CD4-positive, alpha-beta T cell (primary cell): ENCODE results near the gene CDKN2C. TPM values are rescaled to one million over a fixed set of nuclear protein-coding genes. Genes with fewer than 3 reads are reported as not detected.
"Not testable (repeated sequence)": the region's sequence is repeated elsewhere in the genome, so short reads cannot be mapped to it uniquely, and the experiment has no call there.

Experiments
- ATAC-seq: fragments of 200-7000 bp; cut with Tn5 transposase; one replicate; pipeline ENCODE4 v1.10.0; 2022; ENCODE audit warnings: mild to moderate bottlenecking; ENCODE audit not compliant: poor library complexity
- CTCF ChIA-PET: fragments of 350-600 bp; sonication (Branson Sonifier 250); formaldehyde crosslinking; loops from one replicate; lab custom pipeline; 2021; ENCODE audit warnings: antibody characterized with exemption, inconsistent platforms; lab: Charles Lee
- POLR2A ChIA-PET: fragments of 350-600 bp; sonication (Branson Sonifier 250); formaldehyde crosslinking; loops from one replicate; lab custom pipeline; 2021; ENCODE audit warnings: antibody characterized with exemption, inconsistent platforms; lab: Charles Lee
- DNase-seq, 14 experiments: peaks; one replicate each; pipeline ENCODE4 v3.0.0-alpha.2; 2013 to 2020; ENCODE audit warnings: mixed read lengths in 2 of 14
- H3K27ac ChIP-seq, 2 donors: one replicate each; pipeline versions ENCODE4 v1.5.1 to v1.7.0; 2013; ENCODE audit warnings: low read length in 2 of 2, low read depth in 1 of 2, mild to moderate bottlenecking in 1 of 2
- H3K27me3 ChIP-seq, 2 experiments: 1 replicate in 1 of 2; 2 replicates in 1 of 2; pipeline versions ENCODE4 v1.6.1 to v1.7.0; 2013; ENCODE audit warnings: low read length in 2 of 2, control low read depth in 1 of 2, mild to moderate bottlenecking in 1 of 2, moderate library complexity in 1 of 2; ENCODE audit not compliant: insufficient read depth in 2 of 2, control insufficient read depth in 1 of 2
- H3K36me3 ChIP-seq: one replicate; pipeline ENCODE4 v1.6.1; 2013; ENCODE audit warnings: low read length, control low read depth; ENCODE audit not compliant: insufficient read depth
- H3K4me1 ChIP-seq: one replicate; pipeline ENCODE4 v1.6.1; 2013; ENCODE audit warnings: low read length, control low read depth; ENCODE audit not compliant: insufficient read depth
- H3K4me3 ChIP-seq: one replicate; pipeline ENCODE4 v1.5.1; 2013; ENCODE audit warnings: mild to moderate bottlenecking, low read length, moderate library complexity
- H3K9me3 ChIP-seq, 2 experiments: 1 replicate in 1 of 2; 2 replicates in 1 of 2; pipeline versions ENCODE4 v1.6.1 to v1.7.0; 2013; ENCODE audit warnings: low read length in 2 of 2, mild to moderate bottlenecking in 2 of 2, control low read depth in 1 of 2, moderate library complexity in 1 of 2; ENCODE audit not compliant: control insufficient read depth in 1 of 2, insufficient read depth in 1 of 2
- H3K27ac Mint-ChIP-seq: one replicate; pipeline ENCODE4 v1.8.0; 2020; ENCODE audit warnings: mixed read lengths
- H3K27me3 Mint-ChIP-seq: one replicate; pipeline ENCODE4 v1.8.0; 2021; ENCODE audit warnings: mixed read lengths
- H3K36me3 Mint-ChIP-seq: one replicate; pipeline ENCODE4 v1.8.0; 2021; ENCODE audit warnings: low read depth, mixed read lengths
- H3K4me1 Mint-ChIP-seq: one replicate; pipeline ENCODE4 v1.8.0; 2021; ENCODE audit warnings: low read depth, mixed read lengths
- H3K4me3 Mint-ChIP-seq: one replicate; pipeline ENCODE4 v1.8.0; 2020; ENCODE audit warnings: mild to moderate bottlenecking, mixed read lengths
- H3K9me3 Mint-ChIP-seq: one replicate; pipeline ENCODE4 v1.8.0; 2020; ENCODE audit warnings: mixed read lengths
- intact Hi-C, 2 experiments: fragments of 100-400 bp; cut with DNase I in 1 of 2; cut with micrococcal nuclease in 1 of 2; formaldehyde crosslinking; loops; one replicate each; pipeline versions ENCODE4 v1.15.1 to v1.9.0; 2023 to 2025; cut with DNase I, micrococcal nuclease
- total RNA-seq, 174 experiments: library from RNA in 2 of 174; stranded (reverse) in 2 of 174; gene quantifications; one replicate each; pipeline ENCODE4 v1.2.3 and lab custom pipeline; 2021 to 2026
- TF ChIP-seq, protein P1 (sequence below): fragments of 200-600 bp; IDR thresholded peaks from one replicate; pipeline ENCODE4 v1.8.0; 2022; ENCODE audit warnings: antibody characterized with exemption, mild to moderate bottlenecking

The CDKN2C gene
- total RNA-seq, 2 experiments from 2014 or later: 4.3 to 4.9 TPM

DNA sequence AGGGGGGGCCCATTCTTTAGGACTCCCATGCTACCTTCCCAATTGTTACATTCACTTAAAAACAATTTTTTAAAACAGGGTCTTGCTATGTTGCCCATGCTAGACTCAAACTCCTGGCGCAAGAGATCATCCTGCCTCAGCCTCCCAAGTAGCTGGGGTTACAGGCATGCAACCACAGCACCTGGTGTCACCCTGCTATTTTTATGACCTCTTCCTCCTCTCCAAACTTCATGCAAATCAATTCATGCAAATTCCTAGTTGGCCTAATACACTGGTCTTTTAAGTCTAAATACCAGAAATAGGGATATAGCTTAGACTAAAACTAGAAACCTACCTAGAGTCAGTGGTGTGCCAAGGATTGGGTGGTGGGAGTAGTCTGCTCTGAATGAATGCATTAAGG lies 30.1 kb downstream of the CDKN2C start:
- peaks cover 7% of the 10 kb centered on the region for H3K27me3 Mint-ChIP-seq
- Histone ChIP-seq H3K27me3 (no peaks in the 10 kb centered on the region), H3K27ac (no peak overlapping the region), H3K36me3 (no peaks in the 10 kb centered on the region), H3K4me3 (no peak overlapping the region), H3K4me1 (no peaks in the 10 kb centered on the region), H3K9me3 (no peaks in the 10 kb centered on the region)
- intact Hi-C loops: no loop called here
- POLR2A ChIA-PET: no interaction called here
- no peak for DNase-seq
- no peak overlapping the region for H3K4me3 Mint-ChIP-seq
- TF ChIP-seq, protein P1, sequence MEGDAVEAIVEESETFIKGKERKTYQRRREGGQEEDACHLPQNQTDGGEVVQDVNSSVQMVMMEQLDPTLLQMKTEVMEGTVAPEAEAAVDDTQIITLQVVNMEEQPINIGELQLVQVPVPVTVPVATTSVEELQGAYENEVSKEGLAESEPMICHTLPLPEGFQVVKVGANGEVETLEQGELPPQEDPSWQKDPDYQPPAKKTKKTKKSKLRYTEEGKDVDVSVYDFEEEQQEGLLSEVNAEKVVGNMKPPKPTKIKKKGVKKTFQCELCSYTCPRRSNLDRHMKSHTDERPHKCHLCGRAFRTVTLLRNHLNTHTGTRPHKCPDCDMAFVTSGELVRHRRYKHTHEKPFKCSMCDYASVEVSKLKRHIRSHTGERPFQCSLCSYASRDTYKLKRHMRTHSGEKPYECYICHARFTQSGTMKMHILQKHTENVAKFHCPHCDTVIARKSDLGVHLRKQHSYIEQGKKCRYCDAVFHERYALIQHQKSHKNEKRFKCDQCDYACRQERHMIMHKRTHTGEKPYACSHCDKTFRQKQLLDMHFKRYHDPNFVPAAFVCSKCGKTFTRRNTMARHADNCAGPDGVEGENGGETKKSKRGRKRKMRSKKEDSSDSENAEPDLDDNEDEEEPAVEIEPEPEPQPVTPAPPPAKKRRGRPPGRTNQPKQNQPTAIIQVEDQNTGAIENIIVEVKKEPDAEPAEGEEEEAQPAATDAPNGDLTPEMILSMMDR: no peak
- no peak for ATAC-seq
- H3K9me3 Mint-ChIP-seq: no peaks in the 10 kb centered on the region
- no peak overlapping the region for H3K27ac Mint-ChIP-seq
- CTCF ChIA-PET: no interaction called here
- H3K36me3 Mint-ChIP-seq: no peaks in the 10 kb centered on the region
- no peaks in the 10 kb centered on the region for H3K4me1 Mint-ChIP-seq

DNA sequence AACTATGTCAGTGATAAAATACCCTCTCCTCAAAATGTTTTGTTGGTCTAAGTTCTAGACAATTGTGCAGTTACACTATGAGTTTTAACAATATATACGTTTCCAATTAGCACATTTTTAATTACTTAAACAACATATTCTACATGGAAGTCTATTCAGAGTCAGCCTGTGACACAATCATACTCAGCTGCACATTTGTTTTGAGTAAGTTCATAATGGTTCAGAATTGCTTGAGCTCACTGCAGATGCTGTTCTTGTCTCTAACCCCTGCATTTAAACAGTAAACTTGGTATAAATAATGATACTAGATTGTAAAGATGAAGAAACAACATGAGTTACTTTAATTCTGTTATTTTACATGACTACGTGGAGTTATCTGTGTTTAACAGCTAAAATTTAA lies 30.6 kb downstream of the CDKN2C start:
- Histone ChIP-seq H3K27me3 (no peaks in the 10 kb centered on the region), H3K4me3 (no peak overlapping the region), H3K27ac (no peak overlapping the region), H3K9me3 (no peaks in the 10 kb centered on the region), H3K4me1 (no peaks in the 10 kb centered on the region), H3K36me3 (no peaks in the 10 kb centered on the region)
- DNase-seq (no peak), ATAC-seq (no peak)
- ChIA-PET POLR2A (no interaction called here), CTCF (no interaction called here)
- H3K4me1 Mint-ChIP-seq: no peaks in the 10 kb centered on the region
- H3K4me3 Mint-ChIP-seq: no peak overlapping the region
- H3K9me3 Mint-ChIP-seq: no peaks in the 10 kb centered on the region
- TF ChIP-seq, protein P1: no peak
- no peaks in the 10 kb centered on the region for H3K36me3 Mint-ChIP-seq
- no peak overlapping the region for H3K27ac Mint-ChIP-seq
- intact Hi-C loops: no loop called here
- peaks cover 7% of the 10 kb centered on the region for H3K27me3 Mint-ChIP-seq

- Histone ChIP-seq H3K27ac (no peak overlapping the region), H3K4me3 (no peak overlapping the region), H3K4me1 (no peaks in the 10 kb centered on the region), H3K36me3 (no peaks in the 10 kb centered on the region), H3K27me3 (no peaks in the 10 kb centered on the region), H3K9me3 (no peaks in the 10 kb centered on the region)
- ChIA-PET CTCF (no interaction called here), POLR2A (no interaction called here)
- no peaks in the 10 kb centered on the region for H3K9me3 Mint-ChIP-seq
- H3K4me3 Mint-ChIP-seq: no peak overlapping the region
- H3K4me1 Mint-ChIP-seq: no peaks in the 10 kb centered on the region
- peaks cover 7% of the 10 kb centered on the region for H3K27me3 Mint-ChIP-seq
- no peak overlapping the region for H3K27ac Mint-ChIP-seq
- ATAC-seq: no peak
- intact Hi-C loops: no loop called here
- H3K36me3 Mint-ChIP-seq: no peaks in the 10 kb centered on the region
- TF ChIP-seq, protein P1: no peak
- DNase-seq: no peak
Measured at GRCh38 chr1:51002516-51002915, 32.5 kb downstream of the CDKN2C start.

DNA sequence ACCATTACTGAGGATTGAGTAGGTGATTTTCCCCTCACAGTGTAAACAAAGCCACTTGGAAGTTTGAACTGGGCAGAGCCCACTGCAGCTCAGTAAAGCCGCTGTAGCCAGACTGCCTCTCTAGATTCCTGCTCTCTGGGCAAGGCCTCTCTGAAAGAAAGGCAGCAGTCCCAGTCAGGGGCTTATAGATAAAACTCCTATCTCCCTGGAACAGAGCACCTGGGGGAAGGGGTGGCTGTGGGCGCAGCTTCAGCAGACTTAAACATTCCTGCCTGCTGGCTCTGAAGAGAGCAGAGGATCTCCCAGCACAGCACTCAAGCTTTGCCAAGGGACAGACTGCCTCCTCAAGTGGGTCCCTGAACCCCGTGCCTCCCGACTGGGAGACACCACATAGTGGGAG lies 35.5 kb downstream of the CDKN2C start:
- intact Hi-C loops, POLR2A ChIA-PET: not testable (repeated sequence)

More for the DNA sequence above, 35.5 kb downstream of the CDKN2C start:
- H3K36me3 Mint-ChIP-seq, H3K4me1 ChIP-seq, H3K36me3 ChIP-seq, H3K9me3 Mint-ChIP-seq, H3K27me3 Mint-ChIP-seq, H3K27ac Mint-ChIP-seq, H3K4me3 ChIP-seq, H3K4me1 Mint-ChIP-seq, ATAC-seq, H3K27ac ChIP-seq, H3K9me3 ChIP-seq, H3K4me3 Mint-ChIP-seq, H3K27me3 ChIP-seq, DNase-seq, CTCF ChIA-PET: not testable (repeated sequence)
